GM12891 (cell line): ENCODE results near the gene UGT1A6.

Source experiments
- POLR2A ChIP-seq: IDR thresholded peaks from 2 replicates; pipeline ENCODE4 v1.6.1; 2011; ENCODE audit warnings: low read depth, low read length, control low read depth
- POLR2AphosphoS5 ChIP-seq: IDR thresholded peaks from 2 replicates; pipeline ENCODE4 v1.6.1; 2011; ENCODE audit warnings: low read depth, low read length, control low read depth
- SPI1 ChIP-seq: IDR thresholded peaks from 2 replicates; pipeline ENCODE4 v1.6.1; 2011; ENCODE audit warnings: low read depth, low read length, control low read depth
- TAF1 ChIP-seq: IDR thresholded peaks from 2 replicates; pipeline ENCODE4 v1.6.1; 2011; ENCODE audit warnings: low read depth, low read length, control low read depth

- TF ChIP-seq POLR2AphosphoS5, result no peak
- TF ChIP-seq POLR2A, result no peak
- no peak for TF ChIP-seq TAF1
- TF ChIP-seq SPI1, result no peak
Measured at GRCh38 chr2:233714121-233714520, 21.4 kb downstream of the UGT1A6 start.
